H9 (cell line): ENCODE results near the gene GLIPR2. TPM values are rescaled to one million over a fixed set of nuclear protein-coding genes. Genes with fewer than 3 reads are reported as not detected.
"Not testable (repeated sequence)": the region's sequence is repeated elsewhere in the genome, so short reads cannot be mapped to it uniquely, and the experiment has no call there.

Source experiments
- DNase-seq: peaks from one replicate; pipeline ENCODE4 v3.0.0-alpha.2; 2017
- H2AFZ ChIP-seq: one replicate; pipeline ENCODE4 v1.6.1; 2013; ENCODE audit warnings: mild to moderate bottlenecking, low read length, control low read depth, moderate library complexity
- H2AK5ac ChIP-seq: 2 replicates; pipeline ENCODE4 v1.6.1; 2013; ENCODE audit warnings: low read length, control low read depth, mixed read lengths; ENCODE audit not compliant: insufficient read length
- H2BK120ac ChIP-seq: one replicate; pipeline ENCODE4 v1.6.1; 2013; ENCODE audit warnings: low read depth, mild to moderate bottlenecking, low read length, control low read depth, inconsistent platforms; ENCODE audit not compliant: poor library complexity, severe bottlenecking
- H2BK12ac ChIP-seq: 2 replicates; pipeline ENCODE4 v1.6.1; 2013; ENCODE audit warnings: low read length, control low read depth, mixed read lengths, low read depth; ENCODE audit not compliant: insufficient read length
- H2BK15ac ChIP-seq: 2 replicates; pipeline ENCODE4 v1.6.1; 2013; ENCODE audit warnings: low read depth, low read length, control low read depth
- H2BK20ac ChIP-seq: one replicate; pipeline ENCODE4 v1.6.1; 2013; ENCODE audit warnings: low read depth, mild to moderate bottlenecking, low read length, control low read depth, inconsistent platforms; ENCODE audit not compliant: poor library complexity, severe bottlenecking
- H2BK5ac ChIP-seq: 2 replicates; pipeline ENCODE4 v1.6.1; 2013; ENCODE audit warnings: low read length, control low read depth, mixed read lengths; ENCODE audit not compliant: insufficient read length
- H3K14ac ChIP-seq: 2 replicates; pipeline ENCODE4 v1.6.1; 2013; ENCODE audit warnings: low read length, control low read depth; ENCODE audit not compliant: insufficient read depth
- H3K18ac ChIP-seq: 2 replicates; pipeline ENCODE4 v1.6.1; 2013; ENCODE audit warnings: low read depth, mild to moderate bottlenecking, mixed read lengths, low read length, control low read depth; ENCODE audit not compliant: insufficient read length
- H3K23ac ChIP-seq: 2 replicates; pipeline ENCODE4 v1.6.1; 2013; ENCODE audit warnings: low read length, control low read depth, mixed read lengths, low read depth; ENCODE audit not compliant: insufficient read length
- H3K23me2 ChIP-seq: 2 replicates; pipeline ENCODE4 v1.6.1; 2013; ENCODE audit warnings: low read depth, mild to moderate bottlenecking, mixed read lengths, low read length, control low read depth; ENCODE audit not compliant: insufficient read length, poor library complexity, severe bottlenecking
- H3K27ac ChIP-seq: 2 replicates; pipeline ENCODE4 v1.5.1; 2013; ENCODE audit warnings: low read length, control low read depth, mixed read lengths, low read depth; ENCODE audit not compliant: insufficient read length
- H3K27me3 ChIP-seq: 2 replicates; pipeline ENCODE4 v1.6.1; 2013; ENCODE audit warnings: low read length, control low read depth, inconsistent platforms; ENCODE audit not compliant: insufficient read depth
- H3K4ac ChIP-seq: 2 replicates; pipeline ENCODE4 v1.6.1; 2013; ENCODE audit warnings: low read depth, mild to moderate bottlenecking, control low read depth, inconsistent platforms, low read length, moderate library complexity
- H3K4me1 ChIP-seq: 2 replicates; pipeline ENCODE4 v1.6.1; 2013; ENCODE audit warnings: low read length, control low read depth, inconsistent platforms; ENCODE audit not compliant: insufficient read depth
- H3K4me2 ChIP-seq: 2 replicates; pipeline ENCODE4 v1.6.1; 2013; ENCODE audit warnings: low read length, control low read depth, mixed read lengths; ENCODE audit not compliant: insufficient read length, insufficient read depth
- H3K56ac ChIP-seq: 2 replicates; pipeline ENCODE4 v1.6.1; 2013; ENCODE audit warnings: low read depth, mild to moderate bottlenecking, mixed read lengths, low read length, control low read depth; ENCODE audit not compliant: insufficient read length
- H3K79me1 ChIP-seq: 2 replicates; pipeline ENCODE4 v1.6.1; 2013; ENCODE audit warnings: low read depth, mild to moderate bottlenecking, moderate library complexity, low read length, control low read depth, inconsistent platforms; ENCODE audit not compliant: insufficient read depth, poor library complexity, severe bottlenecking
- H3K79me2 ChIP-seq: 2 replicates; pipeline ENCODE4 v1.6.1; 2013; ENCODE audit warnings: low read length, control low read depth, inconsistent platforms; ENCODE audit not compliant: insufficient read depth
- H3K9ac ChIP-seq: 2 replicates; pipeline ENCODE4 v1.6.1; 2013; ENCODE audit warnings: low read length, control low read depth, mixed read lengths; ENCODE audit not compliant: insufficient read length; ENCODE audit errors: extremely low read depth
- H3K9me3 ChIP-seq: one replicate; pipeline ENCODE4 v1.6.1; 2013; ENCODE audit warnings: low read depth, low read length, inconsistent platforms; ENCODE audit not compliant: control insufficient read depth
- H3T11ph ChIP-seq: one replicate; pipeline ENCODE4 v1.6.1; 2013; ENCODE audit warnings: mild to moderate bottlenecking, low read length, control low read depth, inconsistent platforms
- H4K20me1 ChIP-seq: one replicate; pipeline ENCODE4 v1.6.1; 2013; ENCODE audit not compliant: control insufficient read depth, insufficient read length, insufficient read depth
- H4K5ac ChIP-seq: 2 replicates; pipeline ENCODE4 v1.6.1; 2013; ENCODE audit warnings: low read depth, mild to moderate bottlenecking, mixed read lengths, low read length, control low read depth; ENCODE audit not compliant: insufficient read length
- H4K8ac ChIP-seq: replicated peaks from 2 replicates; pipeline ENCODE4 v1.6.1; 2013; ENCODE audit warnings: low read length, control low read depth, mixed read lengths, low read depth; ENCODE audit not compliant: insufficient read length
- H4K91ac ChIP-seq: 2 replicates; pipeline ENCODE4 v1.6.1; 2013; ENCODE audit warnings: low read depth, mild to moderate bottlenecking, moderate library complexity, mixed read lengths, low read length, control low read depth; ENCODE audit not compliant: insufficient read length
- H3K27ac Mint-ChIP-seq, 3 experiments: 2 replicates in 2 of 3; 3 replicates in 1 of 3; pipeline ENCODE4 v1.8.0; 2020 to 2021; ENCODE audit warnings: mixed read lengths in 3 of 3, mild to moderate bottlenecking in 1 of 3, moderate library complexity in 1 of 3
- H3K27me3 Mint-ChIP-seq: 2 replicates; pipeline ENCODE4 v1.8.0; 2021; ENCODE audit warnings: low read depth, mild to moderate bottlenecking, moderate library complexity, mixed read lengths
- H3K36me3 Mint-ChIP-seq, 3 experiments: 2 replicates in 2 of 3; 3 replicates in 1 of 3; pipeline ENCODE4 v1.8.0; 2020 to 2021; ENCODE audit warnings: low read depth in 3 of 3, mixed read lengths in 3 of 3; ENCODE audit not compliant: insufficient read depth in 1 of 3
- H3K4me1 Mint-ChIP-seq, 2 experiments: 2 replicates each; pipeline ENCODE4 v1.8.0; 2020; ENCODE audit warnings: mixed read lengths in 2 of 2
- H3K4me3 Mint-ChIP-seq, 2 experiments: 2 replicates in 1 of 2; 3 replicates in 1 of 2; pipeline ENCODE4 v1.8.0; 2020 to 2021; ENCODE audit warnings: mild to moderate bottlenecking in 2 of 2, mixed read lengths in 2 of 2, moderate library complexity in 1 of 2
- H3K9me3 Mint-ChIP-seq, 2 experiments: 2 replicates in 1 of 2; 3 replicates in 1 of 2; pipeline ENCODE4 v1.8.0; 2020; ENCODE audit warnings: mild to moderate bottlenecking in 2 of 2, mixed read lengths in 2 of 2, moderate library complexity in 1 of 2
- WGBS: extraction: QIAGEN DNeasy Blood & Tissue Kit; methylation state at CpG from one replicate; pipeline ENCODE4 v1.1.7; 2013; ENCODE audit warnings: missing lambda C conversion rate, low lambda C conversion rate, mixed read lengths; ENCODE audit not compliant: insufficient read length; ENCODE audit errors: extremely low coverage; 5-methylcytosine and 5-hydroxymethylcytosine counted together
- total RNA-seq: library from RNA; stranded (reverse); gene quantifications from 2 replicates; pipeline ENCODE4 v1.2.1, GENCODE V29; 2021

GLIPR2 gene
- total RNA-seq, 1 experiment from 2014 or later: 10.0 TPM

DNA sequence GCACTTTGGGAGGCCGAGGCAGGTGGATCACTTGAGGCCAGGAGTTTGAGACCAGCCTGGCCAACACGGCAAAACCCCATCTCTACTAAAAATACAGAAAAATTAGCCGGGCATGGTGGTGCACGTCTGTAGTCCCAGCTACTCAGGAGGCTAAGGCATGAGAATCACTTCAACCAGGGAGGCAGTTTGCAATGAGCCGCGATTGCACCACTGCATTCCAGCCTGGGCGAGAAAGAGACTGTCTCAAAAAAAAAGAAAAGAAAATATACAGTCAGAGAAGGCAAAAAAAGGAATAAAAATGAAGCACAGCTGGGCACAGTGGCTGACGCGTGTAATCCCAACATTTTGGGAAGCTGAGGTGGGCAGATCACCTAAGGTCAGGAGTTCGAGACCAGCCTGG, 40.0 kb downstream of the GLIPR2 start:
- not testable (repeated sequence) for H3K79me1 ChIP-seq, H3K4me1 ChIP-seq, H3K27ac ChIP-seq, H2BK15ac ChIP-seq, H4K5ac ChIP-seq, H2BK120ac ChIP-seq, H3K9ac ChIP-seq, H3K27me3 ChIP-seq, H3K4me3 Mint-ChIP-seq, H4K91ac ChIP-seq, H3T11ph ChIP-seq, H3K36me3 Mint-ChIP-seq, H3K4me2 ChIP-seq, H2BK20ac ChIP-seq, H3K18ac ChIP-seq, H3K4me1 Mint-ChIP-seq, H3K14ac ChIP-seq, H3K23me2 ChIP-seq, H3K79me2 ChIP-seq, H3K9me3 ChIP-seq, H2BK5ac ChIP-seq, H2AK5ac ChIP-seq, H3K23ac ChIP-seq, H3K27me3 Mint-ChIP-seq, H2BK12ac ChIP-seq, H3K27ac Mint-ChIP-seq, H3K56ac ChIP-seq, DNase-seq, H3K4ac ChIP-seq, H4K8ac ChIP-seq, H4K20me1 ChIP-seq, H2AFZ ChIP-seq
- peaks cover 22 to 24% of the 10 kb centered on the region in 2 experiments for H3K9me3 Mint-ChIP-seq
- WGBS: no CpG with 5 or more reads among the region's 10 CpGs
